Measurements from ENCODE around the gene SNORC.

Gene SNORC

GRCh38 chr2:232854082-232854481, 16.0 kb upstream of the SNORC start:
- Mint-ChIP-seq H3K27ac (no peak overlapping the region), H3K4me1 (no peaks in the 10 kb centered on the region), H3K27me3 (no peaks in the 10 kb centered on the region), H3K4me3 (no peak overlapping the region), H3K36me3 (peaks cover 32% of the 10 kb centered on the region), H3K9me3 (no peaks in the 10 kb centered on the region)
- DNase-seq (ENCODE audit: low spot score in 2 of 2) (no peak), ATAC-seq (ENCODE audit: low read depth) (no peak)

DNA sequence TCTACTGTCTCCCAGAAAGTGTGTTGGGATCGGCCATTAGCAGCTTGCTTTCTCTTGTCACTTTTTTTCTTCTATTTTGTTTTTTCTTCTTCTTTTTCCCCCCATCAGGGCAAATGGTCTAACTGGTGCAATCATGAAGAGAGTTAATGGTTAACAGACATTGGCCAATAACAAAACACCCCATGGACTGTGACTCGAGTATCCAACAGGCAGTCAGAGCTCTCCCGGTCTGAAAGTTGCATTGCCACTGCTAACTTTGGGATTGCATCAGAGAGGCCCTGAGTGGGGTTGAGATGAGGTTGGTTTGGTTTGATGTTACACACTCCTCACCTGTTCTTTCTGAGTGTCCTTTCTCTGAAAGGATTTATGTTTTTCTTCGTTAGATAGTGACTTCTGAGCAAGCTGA, 12.9 kb upstream of the SNORC start:
- no peak for DNase-seq (ENCODE audit: low spot score in 2 of 2)
- Mint-ChIP-seq H3K36me3 (peaks cover 23% of the 10 kb centered on the region), H3K27me3 (no peaks in the 10 kb centered on the region), H3K27ac (no peak overlapping the region), H3K4me1 (no peaks in the 10 kb centered on the region), H3K9me3 (no peaks in the 10 kb centered on the region), H3K4me3 (no peak overlapping the region)
- ATAC-seq (ENCODE audit: low read depth) = no peak

- ATAC-seq (ENCODE audit: low read depth) = no peak
- H3K36me3 Mint-ChIP-seq = peaks cover 23% of the 10 kb centered on the region
Observed at GRCh38 chr2:232859385-232859916, 10.6 kb upstream of the SNORC start.

DNA sequence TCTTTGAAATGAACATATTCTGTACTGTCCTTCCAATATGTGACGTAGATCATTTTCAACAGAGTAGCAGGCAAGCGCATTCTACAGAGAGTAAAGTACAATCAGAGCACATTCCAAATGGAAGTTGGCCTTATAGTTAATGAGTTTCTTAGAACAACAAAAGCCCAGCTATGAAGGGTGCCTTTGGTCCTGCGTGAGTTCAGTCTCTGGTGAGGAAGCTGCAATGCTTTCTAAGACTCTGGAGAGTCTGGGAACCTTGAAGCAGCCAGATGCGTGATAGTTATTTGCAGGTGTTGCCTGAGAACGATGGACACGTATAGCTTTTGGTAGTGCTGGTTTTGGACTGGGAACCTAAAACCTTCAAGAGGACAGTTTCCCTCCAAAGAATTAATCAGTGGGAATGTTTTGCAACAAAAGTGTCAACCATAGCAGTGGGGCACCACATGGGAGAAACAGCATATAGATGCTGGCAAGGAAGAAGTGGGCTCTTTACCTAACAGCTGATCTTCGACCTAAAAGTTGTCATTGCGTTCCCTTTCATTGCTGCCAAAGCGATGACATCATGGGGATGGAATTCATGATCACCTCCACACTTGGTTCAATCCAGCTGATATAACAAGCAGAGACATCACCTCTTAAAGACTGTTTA, 9.3 kb upstream of the SNORC start:
- H3K4me1 Mint-ChIP-seq = peaks cover 2% of the 10 kb centered on the region
- H3K36me3 Mint-ChIP-seq = peaks cover 22% of the 10 kb centered on the region
- no peak for ATAC-seq (ENCODE audit: low read depth)
- H3K27me3 Mint-ChIP-seq = no peaks in the 10 kb centered on the region
- no peak overlapping the region for H3K4me3 Mint-ChIP-seq
- DNase-seq (ENCODE audit: low spot score in 2 of 2) = no peak
- H3K9me3 Mint-ChIP-seq = no peaks in the 10 kb centered on the region
- no peak overlapping the region for H3K27ac Mint-ChIP-seq

More at GRCh38 chr2:232859385-232859916, 10.6 kb upstream of the SNORC start:
- Mint-ChIP-seq H3K27me3 (no peaks in the 10 kb centered on the region), H3K4me1 (peaks cover 2% of the 10 kb centered on the region), H3K4me3 (no peak overlapping the region), H3K27ac (no peak overlapping the region), H3K9me3 (no peaks in the 10 kb centered on the region)
- DNase-seq (ENCODE audit: low spot score in 2 of 2) = no peak

- Mint-ChIP-seq H3K27me3 (no peaks in the 10 kb centered on the region), H3K27ac (no peak overlapping the region), H3K4me1 (peaks cover 2% of the 10 kb centered on the region)
Observed at GRCh38 chr2:232861353-232861752, 8.7 kb upstream of the SNORC start.

DNA sequence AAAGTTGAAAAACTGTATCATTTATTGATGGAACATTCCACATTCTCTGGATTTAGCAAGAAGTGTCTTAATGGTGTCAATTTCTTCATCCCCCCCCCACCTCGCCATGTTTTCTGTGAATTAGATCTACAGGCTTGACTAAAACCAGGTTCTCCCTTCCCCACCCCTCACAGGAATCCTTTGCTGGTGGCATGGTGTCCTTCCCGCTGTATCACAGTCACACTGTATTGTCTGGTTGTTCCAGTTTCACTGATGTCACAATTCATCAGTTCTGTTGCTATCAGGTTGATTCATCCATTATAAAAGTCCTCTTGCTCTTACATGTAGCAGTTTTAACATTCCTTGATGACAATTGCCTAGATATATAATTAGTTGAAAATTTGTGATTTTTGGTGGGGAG, 6.1 kb upstream of the SNORC start:
- H3K27me3 Mint-ChIP-seq = no peaks in the 10 kb centered on the region
- H3K4me3 Mint-ChIP-seq = no peak overlapping the region
- no peaks in the 10 kb centered on the region for H3K9me3 Mint-ChIP-seq
- ATAC-seq (ENCODE audit: low read depth) = no peak
- H3K4me1 Mint-ChIP-seq = peaks cover 2% of the 10 kb centered on the region
- no peak overlapping the region for H3K27ac Mint-ChIP-seq
- DNase-seq (ENCODE audit: low spot score in 2 of 2) = no peak
- peaks cover 2% of the 10 kb centered on the region for H3K36me3 Mint-ChIP-seq

More at GRCh38 chr2:232861353-232861752, 8.7 kb upstream of the SNORC start:
- no peak for DNase-seq (ENCODE audit: low spot score in 2 of 2)
- Mint-ChIP-seq H3K36me3 (peaks cover 17% of the 10 kb centered on the region), H3K9me3 (no peaks in the 10 kb centered on the region), H3K4me3 (no peak overlapping the region)
- no peak for ATAC-seq (ENCODE audit: low read depth)

- Mint-ChIP-seq H3K27me3 (no peaks in the 10 kb centered on the region), H3K27ac (no peak overlapping the region), H3K4me3 (no peak overlapping the region), H3K9me3 (no peaks in the 10 kb centered on the region), H3K36me3 (no peaks in the 10 kb centered on the region), H3K4me1 (peaks cover 2% of the 10 kb centered on the region)
- DNase-seq (ENCODE audit: low spot score in 2 of 2) (no peak), ATAC-seq (ENCODE audit: low read depth) (no peak)
Observed at GRCh38 chr2:232865165-232865564, 4.9 kb upstream of the SNORC start.

GRCh38 chr2:232866104-232866503, 4.0 kb upstream of the SNORC start:
- Mint-ChIP-seq H3K27ac (no peak overlapping the region), H3K9me3 (no peaks in the 10 kb centered on the region), H3K36me3 (no peaks in the 10 kb centered on the region), H3K27me3 (no peaks in the 10 kb centered on the region), H3K4me1 (peaks cover 2% of the 10 kb centered on the region), H3K4me3 (no peak overlapping the region)
- DNase-seq (ENCODE audit: low spot score in 2 of 2) (no peak), ATAC-seq (ENCODE audit: low read depth) (no peak)

DNA sequence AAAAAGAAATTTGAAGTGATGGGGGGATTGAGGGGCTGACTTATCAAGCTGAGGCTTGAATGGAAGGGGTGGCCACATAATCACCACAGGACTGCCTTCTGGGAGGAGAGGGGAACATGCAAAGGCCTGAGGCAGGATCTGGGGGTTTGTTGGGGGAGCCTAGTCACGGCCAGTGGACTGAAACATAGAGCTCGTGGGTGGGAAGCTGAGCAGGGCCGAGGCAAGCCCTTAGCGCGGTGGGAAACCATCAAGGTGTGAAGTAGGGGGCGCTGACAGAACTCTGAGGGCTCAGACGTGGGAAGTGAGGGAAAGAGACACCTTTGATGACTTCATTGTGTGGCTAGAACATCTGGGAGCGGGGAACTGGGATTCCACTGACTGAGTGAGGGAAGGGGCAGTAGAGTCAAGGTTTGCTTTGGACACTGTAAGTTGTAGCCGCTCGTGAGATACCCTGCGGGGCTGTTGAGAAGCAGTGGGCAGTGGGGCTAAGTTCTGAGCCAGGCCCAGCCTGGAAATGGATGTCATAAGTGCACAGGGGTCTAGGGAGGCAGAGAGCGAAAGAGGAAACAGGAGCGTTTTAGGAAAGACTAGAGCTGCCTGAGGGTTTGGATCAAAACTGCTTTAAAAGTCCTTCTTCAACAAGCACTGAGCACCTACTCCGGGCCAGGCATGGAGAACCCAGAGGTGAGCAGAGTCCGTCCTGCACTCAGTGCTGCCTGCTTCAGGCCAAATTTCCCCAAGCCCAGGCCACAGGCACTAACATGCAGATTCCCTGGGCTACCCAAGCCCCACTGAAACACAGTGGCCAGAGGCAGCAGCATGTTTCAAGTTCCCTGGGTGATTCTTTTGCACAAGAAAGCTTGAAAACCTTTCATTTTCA, 686 bp upstream of the SNORC start:
- ATAC-seq (ENCODE audit: low read depth) (no peak), DNase-seq (ENCODE audit: low spot score in 2 of 2) (no peak)
- Mint-ChIP-seq H3K27me3 (no peaks in the 10 kb centered on the region), H3K4me3 (no peak overlapping the region), H3K36me3 (no peaks in the 10 kb centered on the region), H3K4me1 (peaks cover 3% of the 10 kb centered on the region), H3K9me3 (no peaks in the 10 kb centered on the region), H3K27ac (no peak overlapping the region)

DNA sequence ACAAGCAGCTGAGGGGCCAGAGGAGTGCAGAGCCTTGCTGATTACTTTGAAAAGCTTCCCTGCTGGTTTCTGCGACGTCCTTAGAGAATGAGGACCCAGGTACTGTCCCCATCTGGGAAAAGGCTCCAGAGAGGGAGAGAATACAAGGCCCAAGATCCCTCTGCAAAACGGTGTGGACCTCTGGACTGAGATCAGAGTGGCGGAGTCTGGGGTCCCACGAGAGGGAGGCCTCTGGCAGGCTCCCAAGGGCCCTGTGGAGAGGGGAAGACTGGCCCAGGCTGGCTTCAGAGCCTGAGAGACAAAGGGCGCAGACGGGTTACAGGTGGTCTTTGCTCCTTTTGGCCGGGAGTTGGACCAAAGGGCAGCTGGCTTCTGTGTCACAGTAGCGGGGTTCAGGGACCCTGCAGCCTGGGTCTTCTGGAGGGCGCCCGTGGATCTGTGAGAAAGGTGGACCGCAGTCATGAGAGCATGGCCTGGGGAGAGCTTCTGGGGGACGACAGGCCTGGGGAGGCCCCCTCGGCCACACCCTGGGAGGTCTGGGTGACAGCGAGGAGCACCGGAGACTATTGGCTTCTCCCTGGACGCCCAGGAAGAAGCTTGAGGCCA, 805 bp downstream of the SNORC start:
- Mint-ChIP-seq H3K36me3 (no peaks in the 10 kb centered on the region), H3K4me1 (peaks cover 11% of the 10 kb centered on the region), H3K27me3 (peaks cover 3% of the 10 kb centered on the region), H3K4me3 (no peak overlapping the region), H3K27ac (no peak overlapping the region), H3K9me3 (no peaks in the 10 kb centered on the region)
- DNase-seq (ENCODE audit: low spot score in 2 of 2) = no peak
- ATAC-seq (ENCODE audit: low read depth) = no peak

DNA sequence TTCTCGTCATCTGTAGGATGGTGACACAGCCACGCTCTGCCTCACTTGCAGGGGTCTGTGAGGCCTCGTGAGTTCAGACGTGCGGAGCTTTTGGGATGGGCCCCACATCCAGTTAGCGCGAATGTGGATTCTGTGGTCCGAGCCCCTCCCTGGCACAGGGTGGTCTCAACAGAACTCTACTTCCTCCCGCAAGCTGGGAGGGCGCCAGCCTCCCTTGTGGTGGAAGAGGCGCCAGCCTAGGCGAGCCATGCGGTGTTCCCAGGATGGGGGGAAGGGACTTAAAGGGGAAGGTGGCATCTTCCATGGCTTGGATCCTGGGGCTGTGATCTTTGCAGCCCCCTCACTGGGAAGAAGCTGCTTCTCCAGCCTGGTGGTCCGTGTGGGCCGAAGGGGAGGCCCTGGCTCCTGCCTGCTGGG, 1.4 kb downstream of the SNORC start:
- no peak overlapping the region for H3K4me3 Mint-ChIP-seq
- H3K4me1 Mint-ChIP-seq = peaks cover 11% of the 10 kb centered on the region
- peaks cover 3% of the 10 kb centered on the region for H3K27me3 Mint-ChIP-seq
- no peaks in the 10 kb centered on the region for H3K9me3 Mint-ChIP-seq
- no peak for ATAC-seq (ENCODE audit: low read depth)
- H3K27ac Mint-ChIP-seq = no peak overlapping the region
- H3K36me3 Mint-ChIP-seq = no peaks in the 10 kb centered on the region
- no peak for DNase-seq (ENCODE audit: low spot score in 2 of 2)

GRCh38 chr2:232871835-232872736, 2.0 kb downstream of the SNORC start:
- H3K36me3 Mint-ChIP-seq = no peaks in the 10 kb centered on the region
- H3K27ac Mint-ChIP-seq = no peak overlapping the region
- peaks cover 11% of the 10 kb centered on the region for H3K4me1 Mint-ChIP-seq
- no peaks in the 10 kb centered on the region for H3K9me3 Mint-ChIP-seq
- ATAC-seq (ENCODE audit: low read depth) = no peak
- no peak for DNase-seq (ENCODE audit: low spot score in 2 of 2)
- peaks cover 3% of the 10 kb centered on the region for H3K27me3 Mint-ChIP-seq
- H3K4me3 Mint-ChIP-seq = no peak overlapping the region

DNA sequence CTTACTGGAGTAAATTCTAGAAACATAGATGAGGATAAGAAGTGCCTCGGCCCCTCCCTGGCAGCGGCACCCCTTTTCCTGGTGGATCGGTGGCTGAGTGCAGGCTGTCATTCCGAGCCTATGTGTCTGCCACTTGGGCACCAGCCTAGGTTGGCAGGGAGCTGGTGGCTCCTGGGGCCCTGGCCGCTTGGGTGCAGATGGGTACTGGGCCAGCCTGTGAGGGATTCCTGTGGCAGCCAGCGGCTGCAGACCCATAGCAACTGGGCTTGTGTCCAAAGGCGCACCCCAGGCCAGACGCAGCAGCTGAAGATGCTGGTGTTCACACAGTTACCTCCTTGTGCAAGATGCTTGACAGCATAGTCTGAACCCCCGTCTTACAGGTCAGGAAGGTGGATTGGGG, 2.8 kb downstream of the SNORC start:
- Mint-ChIP-seq H3K4me3 (no peak overlapping the region), H3K9me3 (no peaks in the 10 kb centered on the region), H3K4me1 (peaks cover 11% of the 10 kb centered on the region), H3K27me3 (peaks cover 3% of the 10 kb centered on the region), H3K36me3 (no peaks in the 10 kb centered on the region), H3K27ac (no peak overlapping the region)
- no peak for ATAC-seq (ENCODE audit: low read depth)
- DNase-seq (ENCODE audit: low spot score in 2 of 2) = no peak

Measured in memory B cell (primary cell).